GM12872 (cell line): Measurements from ENCODE around the gene WNT10A.

Source experiments
- CTCF ChIP-seq: IDR thresholded peaks from 3 replicates; pipeline ENCODE4 v1.5.1; 2011; ENCODE audit warnings: low read depth, mild to moderate bottlenecking, low read length, moderate library complexity; ENCODE audit not compliant: insufficient read depth

WNT10A gene

GRCh38 chr2:218854860-218855259, 25.8 kb upstream of the WNT10A start:
- TF ChIP-seq CTCF, result no peak

- no peak for TF ChIP-seq CTCF
Observed at GRCh38 chr2:218855305-218856166, 25.1 kb upstream of the WNT10A start.

- TF ChIP-seq CTCF, result no peak
Observed at GRCh38 chr2:218856167-218856895, 24.3 kb upstream of the WNT10A start.

- no peak for TF ChIP-seq CTCF
Observed at GRCh38 chr2:218856896-218857243, 23.8 kb upstream of the WNT10A start.

- TF ChIP-seq CTCF, result no peak
Observed at GRCh38 chr2:218857371-218858137, 23.1 kb upstream of the WNT10A start.

GRCh38 chr2:218858138-218858445, 22.6 kb upstream of the WNT10A start:
- no peak for TF ChIP-seq CTCF

GRCh38 chr2:218858671-218859555, 21.7 kb upstream of the WNT10A start:
- TF ChIP-seq CTCF, result no peak
